IMR-90 (cell line): ENCODE data around the gene LRP1B. TPM values are rescaled to one million over a fixed set of nuclear protein-coding genes. Genes with fewer than 3 reads are reported as not detected.

Source experiments
- ATAC-seq: fragments of 200-7000 bp; cut with Tn5 transposase; 2 replicates; pipeline ENCODE4 v1.9.1; 2020; ENCODE audit warnings: low read depth, mild to moderate bottlenecking, moderate library complexity
- BruUV-seq: library from RNA; stranded (reverse); fragments of 400-500 nt; replicated peaks from 2 replicates; lab custom pipeline; 2021; lab: Mats Ljungman, UMichigan
- CTCF ChIA-PET: fragments of 300-600 bp; formaldehyde crosslinking; extraction: SDS; loops from one replicate; lab custom pipeline; 2021; ENCODE audit warnings: antibody characterized with exemption; lab: Yijun Ruan, JAX
- POLR2A ChIA-PET: fragments of 300-600 bp; sonication (Branson Sonifier 250); formaldehyde crosslinking; loops from one replicate; lab custom pipeline; 2022; ENCODE audit warnings: antibody characterized with exemption; ENCODE audit not compliant: unreplicated experiment; lab: Charles Lee
- DNase-seq: peaks from one replicate; pipeline ENCODE4 v3.0.0; 2013
- H2AFZ ChIP-seq: replicated peaks from 2 replicates; pipeline ENCODE3; 2013; ENCODE audit warnings: low read length, mild to moderate bottlenecking; ENCODE audit not compliant: poor library complexity
- H2AK5ac ChIP-seq: 2 replicates; pipeline ENCODE4 v1.6.1; 2013; ENCODE audit warnings: low read depth, low read length, inconsistent platforms
- H2AK9ac ChIP-seq: replicated peaks from 2 replicates; pipeline ENCODE3; 2013; ENCODE audit warnings: mild to moderate bottlenecking, low read depth, low read length, moderate library complexity; ENCODE audit not compliant: poor library complexity
- H2BK120ac ChIP-seq: 2 replicates; pipeline ENCODE4 v1.6.1; 2013; ENCODE audit warnings: low read depth, low read length, inconsistent platforms
- H2BK15ac ChIP-seq: 3 replicates; pipeline ENCODE4 v1.6.1; 2013; ENCODE audit warnings: low read depth, low read length, inconsistent platforms
- H2BK20ac ChIP-seq: 2 replicates; pipeline ENCODE4 v1.6.1; 2013; ENCODE audit warnings: low read depth, mild to moderate bottlenecking, inconsistent platforms, low read length, moderate library complexity
- H2BK5ac ChIP-seq: 2 replicates; pipeline ENCODE4 v1.6.1; 2013; ENCODE audit warnings: mild to moderate bottlenecking, low read depth, low read length, inconsistent platforms; ENCODE audit not compliant: poor library complexity, severe bottlenecking
- H3K14ac ChIP-seq: replicated peaks from 2 replicates; pipeline ENCODE4 v1.6.1; 2013; ENCODE audit warnings: low read depth, low read length, inconsistent platforms
- H3K18ac ChIP-seq: 2 replicates; pipeline ENCODE4 v1.6.1; 2013; ENCODE audit warnings: low read depth, low read length, control low read depth
- H3K23ac ChIP-seq: 2 replicates; pipeline ENCODE4 v1.6.1; 2013; ENCODE audit warnings: low read depth, low read length, inconsistent platforms
- H3K27ac ChIP-seq: 2 replicates; pipeline ENCODE4 v1.5.1; 2013; ENCODE audit warnings: mild to moderate bottlenecking, control low read depth, low read length; ENCODE audit not compliant: insufficient read depth
- H3K27me3 ChIP-seq: 2 replicates; pipeline ENCODE4 v1.6.1; 2013; ENCODE audit warnings: low read length; ENCODE audit not compliant: control insufficient read depth, insufficient read depth
- H3K36me3 ChIP-seq: 2 replicates; pipeline ENCODE4 v1.6.1; 2013; ENCODE audit warnings: low read length, mixed read lengths; ENCODE audit not compliant: control insufficient read depth, insufficient read depth
- H3K4ac ChIP-seq: 2 replicates; pipeline ENCODE4 v1.6.1; 2013; ENCODE audit warnings: low read depth, low read length, inconsistent platforms
- H3K4me1 ChIP-seq: 2 replicates; pipeline ENCODE4 v1.6.1; 2013; ENCODE audit warnings: low read length, mixed read lengths; ENCODE audit not compliant: control insufficient read depth, insufficient read depth
- H3K4me2 ChIP-seq: 2 replicates; pipeline ENCODE4 v1.6.1; 2013; ENCODE audit warnings: low read depth, mild to moderate bottlenecking, control low read depth, low read length, moderate library complexity
- H3K4me3 ChIP-seq: 2 replicates; pipeline ENCODE4 v1.5.1; 2013; ENCODE audit warnings: low read depth, mild to moderate bottlenecking, control low read depth, low read length, moderate library complexity; ENCODE audit not compliant: insufficient read depth
- H3K56ac ChIP-seq: 2 replicates; pipeline ENCODE4 v1.6.1; 2013; ENCODE audit warnings: low read length, inconsistent platforms; ENCODE audit not compliant: insufficient read depth; ENCODE audit errors: extremely low read depth
- H3K79me1 ChIP-seq, 2 experiments: 2 replicates each; pipeline ENCODE4 v1.6.1; 2013; ENCODE audit warnings: low read length in 2 of 2, inconsistent platforms in 1 of 2, low read depth in 1 of 2
- H3K9ac ChIP-seq: 2 replicates; pipeline ENCODE4 v1.6.1; 2013; ENCODE audit warnings: low read depth, low read length, control low read depth
- H3K9me1 ChIP-seq: 2 replicates; pipeline ENCODE4 v1.6.1; 2013; ENCODE audit warnings: low read length, inconsistent platforms; ENCODE audit not compliant: insufficient read depth
- H3K9me3 ChIP-seq: 2 replicates; pipeline ENCODE4 v1.6.1; 2013; ENCODE audit warnings: low read length; ENCODE audit not compliant: control insufficient read depth, insufficient read depth
- H4K20me1 ChIP-seq: 2 replicates; pipeline ENCODE4 v1.6.1; 2013; ENCODE audit warnings: low read length, inconsistent platforms; ENCODE audit not compliant: insufficient read depth
- H4K5ac ChIP-seq: 2 replicates; pipeline ENCODE4 v1.6.1; 2013; ENCODE audit warnings: mild to moderate bottlenecking, low read depth, low read length, control low read depth
- H4K8ac ChIP-seq, 2 experiments: 2 replicates each; pipeline ENCODE4 v1.6.1; 2013; ENCODE audit warnings: low read depth in 2 of 2, low read length in 2 of 2, control low read depth in 1 of 2, inconsistent platforms in 1 of 2
- H4K91ac ChIP-seq: 2 replicates; pipeline ENCODE4 v1.6.1; 2013; ENCODE audit warnings: low read depth, low read length, inconsistent platforms; ENCODE audit not compliant: insufficient read depth
- BHLHE40 ChIP-seq: fragments of 150-350 bp; IDR thresholded peaks from 2 replicates; pipeline ENCODE4 v1.6.1; 2016; ENCODE audit warnings: mild to moderate bottlenecking, low read depth, low read length
- FOS ChIP-seq: fragments of 150-350 bp; IDR thresholded peaks from 2 replicates; pipeline ENCODE4 v1.6.1; 2016; ENCODE audit warnings: low read depth, low read length
- MAFK ChIP-seq: IDR thresholded peaks from 2 replicates; pipeline ENCODE4 v1.6.1; 2012; ENCODE audit warnings: low read depth, low read length, improper control_type of control experiment
- MXI1 ChIP-seq: IDR thresholded peaks from 2 replicates; pipeline ENCODE4 v1.6.1; 2012; ENCODE audit warnings: low read depth, mild to moderate bottlenecking, low read length, moderate library complexity, borderline replicate concordance
- RCOR1 ChIP-seq: IDR thresholded peaks from 2 replicates; pipeline ENCODE4 v1.6.1; 2012; ENCODE audit warnings: mild to moderate bottlenecking, low read length, improper control_type of control experiment; ENCODE audit not compliant: insufficient replicate concordance
- WGBS, 2 experiments: methylation state at CpG; one replicate each; pipeline versions ENCODE4 v1.1.5 to v1.1.7; 2013; ENCODE audit warnings: missing lambda C conversion rate in 2 of 2; ENCODE audit not compliant: insufficient read length in 1 of 2; ENCODE audit errors: extremely low coverage in 2 of 2; 5-methylcytosine and 5-hydroxymethylcytosine counted together
- dilution Hi-C: fragments of 300-500 bp; cut with HindIII; formaldehyde crosslinking; loops from one replicate; pipeline ENCODE4 v1.14.3; 2018; ENCODE audit warnings: low sequenced_read_pairs; ENCODE audit not compliant: unreplicated experiment
- in situ Hi-C: fragments of 300-500 bp; cut with MboI; formaldehyde crosslinking; loops from 3 replicates; pipeline ENCODE4 v1.14.3; 2019; ENCODE audit warnings: low sequenced_read_pairs, inconsistent platforms, mixed read lengths
- intact Hi-C: fragments of 100-400 bp; cut with micrococcal nuclease; formaldehyde crosslinking; loops from 2 replicates; pipeline ENCODE4 v1.10.0; 2022
- polyA plus RNA-seq, 3 experiments: library from polyadenylated mRNA; depleted of rRNA; stranded (reverse); fragments of >200 nt; gene quantifications; 2 replicates each; pipeline ENCODE4 v1.2.3, GENCODE V29; 2012; ENCODE audit warnings: low replicate concordance in 1 of 3
- total RNA-seq: library from RNA; depleted of rRNA; stranded (reverse); fragments of >200 nt; gene quantifications from 2 replicates; pipeline ENCODE4 v1.2.3, GENCODE V29; 2012
- TF ChIP-seq, protein P1 (sequence below): fragments of 150-350 bp; IDR thresholded peaks from 2 replicates; pipeline ENCODE4 v1.6.1; 2017; ENCODE audit warnings: mild to moderate bottlenecking, antibody characterized with exemption, low read length, low read depth
- TF ChIP-seq, protein P2 (sequence below): conservative IDR thresholded peaks from 2 replicates; pipeline ENCODE4 v1.5.1; 2012; ENCODE audit warnings: mild to moderate bottlenecking, low read depth, low read length, improper control_type of control experiment
- TF ChIP-seq, protein P3 (sequence below): fragments of 150-350 bp; IDR thresholded peaks from 2 replicates; pipeline ENCODE4 v1.6.1; 2016; ENCODE audit warnings: low read depth, mild to moderate bottlenecking, low read length, moderate library complexity, borderline replicate concordance

Gene LRP1B
- total and polyA plus RNA-seq, 2 of the 4 experiments (the other 2 are of a cell fraction), result under 0.01 to 0.02 TPM

GRCh38 chr2:141186413-141187074 lies 944.3 kb downstream of the LRP1B start:
- Histone ChIP-seq H3K36me3 (no peaks in the 10 kb centered on the region), H3K23ac (no peak overlapping the region), H4K20me1 (no peaks in the 10 kb centered on the region), H2BK15ac (no peak overlapping the region), H4K91ac (no peak overlapping the region), H3K79me1 (no peaks in the 10 kb centered on the region), H2BK5ac (no peak overlapping the region), H3K27ac (no peak overlapping the region), H3K9me1 (no peaks in the 10 kb centered on the region), H2AFZ (no peak overlapping the region), H4K8ac (no peak overlapping the region), H3K27me3 (no peaks in the 10 kb centered on the region), H3K14ac (no peak overlapping the region), H3K4me3 (no peak overlapping the region), H2AK9ac (no peak overlapping the region), H2BK120ac (no peak overlapping the region), H3K4me2 (no peak overlapping the region), H3K4ac (no peak overlapping the region), H4K5ac (no peak overlapping the region), H3K18ac (no peak overlapping the region), H2AK5ac (no peak overlapping the region), H2BK20ac (no peak overlapping the region), H3K9ac (no peak overlapping the region), H3K4me1 (no peaks in the 10 kb centered on the region), H3K9me3 (no peaks in the 10 kb centered on the region), H3K56ac (no peak overlapping the region)
- DNase-seq, result no peak
- dilution Hi-C loops (no loop called here), intact Hi-C loops (no loop called here), in situ Hi-C loops (no loop called here)
- ATAC-seq, result no peak
- WGBS, 2 experiments, result no CpG with 5 or more reads among the region's 1 CpG
- no TSS peak for BruUV-seq
- TF ChIP-seq RCOR1 (no peak), MXI1 (no peak), MAFK (no peak), BHLHE40 (no peak), FOS (no peak)
- TF ChIP-seq, protein P1, sequence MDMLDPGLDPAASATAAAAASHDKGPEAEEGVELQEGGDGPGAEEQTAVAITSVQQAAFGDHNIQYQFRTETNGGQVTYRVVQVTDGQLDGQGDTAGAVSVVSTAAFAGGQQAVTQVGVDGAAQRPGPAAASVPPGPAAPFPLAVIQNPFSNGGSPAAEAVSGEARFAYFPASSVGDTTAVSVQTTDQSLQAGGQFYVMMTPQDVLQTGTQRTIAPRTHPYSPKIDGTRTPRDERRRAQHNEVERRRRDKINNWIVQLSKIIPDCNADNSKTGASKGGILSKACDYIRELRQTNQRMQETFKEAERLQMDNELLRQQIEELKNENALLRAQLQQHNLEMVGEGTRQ, result no peak
- TF ChIP-seq, protein P2, sequence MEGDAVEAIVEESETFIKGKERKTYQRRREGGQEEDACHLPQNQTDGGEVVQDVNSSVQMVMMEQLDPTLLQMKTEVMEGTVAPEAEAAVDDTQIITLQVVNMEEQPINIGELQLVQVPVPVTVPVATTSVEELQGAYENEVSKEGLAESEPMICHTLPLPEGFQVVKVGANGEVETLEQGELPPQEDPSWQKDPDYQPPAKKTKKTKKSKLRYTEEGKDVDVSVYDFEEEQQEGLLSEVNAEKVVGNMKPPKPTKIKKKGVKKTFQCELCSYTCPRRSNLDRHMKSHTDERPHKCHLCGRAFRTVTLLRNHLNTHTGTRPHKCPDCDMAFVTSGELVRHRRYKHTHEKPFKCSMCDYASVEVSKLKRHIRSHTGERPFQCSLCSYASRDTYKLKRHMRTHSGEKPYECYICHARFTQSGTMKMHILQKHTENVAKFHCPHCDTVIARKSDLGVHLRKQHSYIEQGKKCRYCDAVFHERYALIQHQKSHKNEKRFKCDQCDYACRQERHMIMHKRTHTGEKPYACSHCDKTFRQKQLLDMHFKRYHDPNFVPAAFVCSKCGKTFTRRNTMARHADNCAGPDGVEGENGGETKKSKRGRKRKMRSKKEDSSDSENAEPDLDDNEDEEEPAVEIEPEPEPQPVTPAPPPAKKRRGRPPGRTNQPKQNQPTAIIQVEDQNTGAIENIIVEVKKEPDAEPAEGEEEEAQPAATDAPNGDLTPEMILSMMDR, result no peak
- TF ChIP-seq, protein P3, sequence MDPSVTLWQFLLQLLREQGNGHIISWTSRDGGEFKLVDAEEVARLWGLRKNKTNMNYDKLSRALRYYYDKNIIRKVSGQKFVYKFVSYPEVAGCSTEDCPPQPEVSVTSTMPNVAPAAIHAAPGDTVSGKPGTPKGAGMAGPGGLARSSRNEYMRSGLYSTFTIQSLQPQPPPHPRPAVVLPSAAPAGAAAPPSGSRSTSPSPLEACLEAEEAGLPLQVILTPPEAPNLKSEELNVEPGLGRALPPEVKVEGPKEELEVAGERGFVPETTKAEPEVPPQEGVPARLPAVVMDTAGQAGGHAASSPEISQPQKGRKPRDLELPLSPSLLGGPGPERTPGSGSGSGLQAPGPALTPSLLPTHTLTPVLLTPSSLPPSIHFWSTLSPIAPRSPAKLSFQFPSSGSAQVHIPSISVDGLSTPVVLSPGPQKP, result no peak
- CTCF ChIA-PET, result no interaction called here
- POLR2A ChIA-PET, result no interaction called here
